ENCODE data around the gene DLG1.

DNA sequence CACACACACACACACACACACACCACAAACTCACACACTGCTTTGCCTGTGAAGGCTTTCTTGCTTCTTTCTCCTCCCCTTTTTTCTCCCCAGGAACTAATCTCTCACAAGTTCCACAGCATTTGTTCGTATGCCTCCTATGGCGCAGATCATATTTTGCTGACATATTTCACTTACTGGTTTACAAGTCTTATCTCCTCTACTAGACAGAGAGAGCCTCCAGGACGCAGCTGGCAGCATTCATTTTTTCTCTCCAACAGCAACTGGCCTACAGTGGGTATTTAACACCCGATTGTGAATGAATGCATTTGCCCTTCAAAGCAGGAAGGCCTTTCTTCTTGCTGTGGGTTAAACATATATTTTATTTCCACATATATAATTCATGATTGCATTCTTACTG, 47.0 kb upstream of the DLG1 start:
- TF ChIP-seq POLR2A (IDR thresholded peaks at IDR 0.05; ENCODE audit: low read length) (no peak), GATA1 (IDR thresholded peaks at IDR 0.05; ENCODE audit: low read depth, low read length) (no peak)
